Jurkat, Clone E6-1 (cell line): Measurements from ENCODE around the gene IFITM10.
"Not testable (repeated sequence)": the region's sequence is repeated elsewhere in the genome, so short reads cannot be mapped to it uniquely, and the experiment has no call there.

ENCODE experiments used
- DNase-seq: peaks from one replicate; pipeline ENCODE4 v3.0.0-alpha.2; 2011; ENCODE audit warnings: low read depth, low spot score
- H3K4me3 ChIP-seq: 2 replicates; pipeline ENCODE4 v1.5.1; 2011; ENCODE audit warnings: mild to moderate bottlenecking, low read length, control low read depth, moderate library complexity

The IFITM10 gene

GRCh38 chr11:1701091-1701807 is 49.1 kb downstream of the IFITM10 start:
- peak; percentile 71 for DNase-seq
- H3K4me3 ChIP-seq = no peak overlapping the region

- DNase-seq = no peak
- H3K4me3 ChIP-seq = no peak overlapping the region
Measured at GRCh38 chr11:1699771-1700170, 50.6 kb downstream of the IFITM10 start.

- H3K4me3 ChIP-seq = no peak within 1 kb of the TSS
- DNase-seq = no peak
Measured at GRCh38 chr11:1696608-1697570, 53.5 kb downstream of the IFITM10 start, which contains the start of gene KRTAP5-6. Gene KRTAP5-6 (plus strand): TSS chr11:1697195. CDS start chr11:1697246, 51 bp downstream.

- DNase-seq = no peak
- H3K4me3 ChIP-seq = no peak overlapping the region
Measured at GRCh38 chr11:1695548-1696108, 54.8 kb downstream of the IFITM10 start.

- H3K4me3 ChIP-seq = no peak overlapping the region
- DNase-seq = no peak
Measured at GRCh38 chr11:1694846-1695547, 55.4 kb downstream of the IFITM10 start.

GRCh38 chr11:1694064-1694845 is 56.1 kb downstream of the IFITM10 start:
- no peak overlapping the region; the same call in 1 of the 2 replicates for H3K4me3 ChIP-seq
- peak; percentile 35 for DNase-seq

GRCh38 chr11:1693327-1694063 is 56.9 kb downstream of the IFITM10 start:
- DNase-seq = peak; percentile 37
- H3K4me3 ChIP-seq = peak overlapping the region; percentile 34

- DNase-seq = no peak
Measured at GRCh38 chr11:1692708-1693326, 57.6 kb downstream of the IFITM10 start.

GRCh38 chr11:1691878-1692707 is 58.3 kb downstream of the IFITM10 start:
- no peak for DNase-seq

More at GRCh38 chr11:1692708-1693326, 57.6 kb downstream of the IFITM10 start:
- no peak overlapping the region for H3K4me3 ChIP-seq

GRCh38 chr11:1691026-1691877 is 59.1 kb downstream of the IFITM10 start:
- no peak overlapping the region for H3K4me3 ChIP-seq
- DNase-seq = no peak

More at GRCh38 chr11:1691878-1692707, 58.3 kb downstream of the IFITM10 start:
- H3K4me3 ChIP-seq = no peak overlapping the region

GRCh38 chr11:1690167-1691025 is 60.0 kb downstream of the IFITM10 start:
- H3K4me3 ChIP-seq = no peak overlapping the region
- DNase-seq = no peak

GRCh38 chr11:1689250-1690166 is 60.9 kb downstream of the IFITM10 start:
- H3K4me3 ChIP-seq, DNase-seq: not testable (repeated sequence)

- H3K4me3 ChIP-seq = not testable (repeated sequence)
Measured at GRCh38 chr11:1688336-1688947, 62.0 kb downstream of the IFITM10 start.

More at GRCh38 chr11:1688336-1688947, 62.0 kb downstream of the IFITM10 start:
- DNase-seq = not testable (repeated sequence)
